Vagina (tissue), 2 donors: Measurements from ENCODE around the gene TSR1. TPM values are rescaled to one million over a fixed set of nuclear protein-coding genes. Genes with fewer than 3 reads are reported as not detected.
A peak's percentile ranks its signal among the peaks of the same experiment; 100 is the strongest.

Source experiments
- DNase-seq, 2 donors: peaks; one replicate each; pipeline ENCODE4 v3.0.0-alpha.2; 2017; ENCODE audit errors: extremely low spot score in 2 of 2
- H3K27ac ChIP-seq: fragments of 200-600 bp; sonication (generic); one replicate; pipeline ENCODE4 v1.5.1; 2019
- H3K27me3 ChIP-seq: fragments of 200-600 bp; sonication (generic); one replicate; pipeline ENCODE4 v1.5.1; 2019
- H3K36me3 ChIP-seq, 2 donors: fragments of 200-600 bp; sonication (generic); one replicate each; pipeline ENCODE4 v1.5.1; 2017 to 2019
- H3K4me1 ChIP-seq: fragments of 200-600 bp; sonication (generic); one replicate; pipeline ENCODE4 v1.5.1; 2019
- H3K4me3 ChIP-seq, 2 donors: fragments of 200-600 bp; sonication (generic); 1 replicate in 1 of 2; 2 replicates in 1 of 2; pipeline ENCODE4 v1.5.1; 2016 to 2019
- H3K9me3 ChIP-seq: fragments of 200-600 bp; sonication (generic); one replicate; pipeline ENCODE4 v1.5.1; 2019
- CTCF ChIP-seq, 3 experiments: fragments of 450-650 bp in 2 of 3; fragments of 200-600 bp in 1 of 3; sonication (generic) in 1 of 3; IDR thresholded peaks; one replicate each; pipeline ENCODE4 v1.5.1; 2017 to 2019; ENCODE audit warnings: antibody characterized with exemption in 3 of 3, mild to moderate bottlenecking in 2 of 3, moderate library complexity in 2 of 3
- POLR2A ChIP-seq, 2 donors: fragments of 450-650 bp; IDR thresholded peaks; one replicate each; pipeline ENCODE4 v1.6.1; 2017; ENCODE audit warnings: antibody characterized with exemption in 2 of 2, mild to moderate bottlenecking in 2 of 2, moderate library complexity in 2 of 2
- POLR2AphosphoS5 ChIP-seq, 2 donors: sonication (generic); formaldehyde crosslinking; IDR thresholded peaks; one replicate each; pipeline ENCODE4 v1.9.0; 2017; ENCODE audit warnings: antibody characterized with exemption in 2 of 2, mild to moderate bottlenecking in 2 of 2, low read depth in 1 of 2; ENCODE audit not compliant: insufficient read depth in 1 of 2
- intact Hi-C: fragments of 100-400 bp; cut with DNase I; formaldehyde crosslinking; loops from one replicate; pipeline ENCODE4 v1.15.1; 2023
- total RNA-seq: library from RNA; depleted of rRNA; stranded (reverse); fragments of >200 nt; gene quantifications from one replicate; pipeline ENCODE4 v1.2.3, GENCODE V29; 2016

The TSR1 gene
- total RNA-seq, 1 donor from 2014 or later = 17.7 TPM

DNA sequence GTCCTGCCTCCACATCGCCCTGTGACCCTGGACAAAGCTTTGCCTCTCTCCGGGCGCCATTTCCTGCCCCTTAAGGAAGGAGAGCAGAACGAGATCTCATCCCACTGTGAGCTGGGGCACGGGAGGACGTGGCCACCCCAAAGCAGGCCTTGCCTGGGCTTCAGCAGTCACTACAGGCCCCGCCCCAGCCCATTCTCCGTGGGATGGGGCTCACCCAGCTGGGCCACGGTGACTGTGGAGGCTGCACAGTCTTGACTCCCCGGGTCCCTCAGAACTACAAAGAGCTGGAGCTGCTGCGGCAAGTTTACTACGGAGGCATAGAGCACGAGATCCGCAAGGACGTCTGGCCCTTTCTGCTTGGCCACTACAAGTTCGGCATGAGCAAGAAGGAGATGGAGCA lies 36.4 kb upstream of the TSR1 start:
- Histone ChIP-seq H3K9me3 (no peaks in the 10 kb centered on the region), H3K27me3 (no peaks in the 10 kb centered on the region), H3K4me1 (no peaks in the 10 kb centered on the region), H3K27ac (no peak overlapping the region), H3K4me3 (no peak overlapping the region), H3K36me3 (peaks cover 0 to 26% of the 10 kb centered on the region in 2 donors)
- intact Hi-C loops = no loop called here
- no peak for TF ChIP-seq CTCF (IDR thresholded peaks at IDR 0.05)
- TF ChIP-seq POLR2AphosphoS5 (IDR thresholded peaks at IDR 0.05; ENCODE audit: insufficient read depth in 1 of 2, low read depth in 1 of 2) = no peak
- TF ChIP-seq POLR2A (IDR thresholded peaks at IDR 0.05) = no peak
- no peak for DNase-seq

DNA sequence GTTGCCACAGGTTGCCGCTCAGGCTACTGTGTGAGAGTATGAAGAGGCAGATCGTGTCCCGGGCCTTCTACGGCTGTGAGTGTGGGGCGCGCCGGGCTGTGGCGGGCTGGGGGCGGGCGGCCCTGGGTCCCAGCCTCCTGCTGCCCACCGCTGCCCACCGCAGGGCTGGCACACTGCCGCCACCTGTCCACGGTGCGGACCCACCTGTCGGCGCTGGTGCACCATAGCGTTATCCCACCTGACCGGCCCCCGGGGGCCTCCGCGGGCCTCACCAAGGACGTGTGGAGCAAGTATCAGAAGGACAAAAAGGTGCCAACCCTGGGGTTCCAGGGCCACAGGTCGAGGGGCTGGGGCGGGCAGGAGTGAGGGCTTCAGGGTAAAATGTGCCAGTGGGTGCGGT lies 35.9 kb upstream of the TSR1 start:
- Histone ChIP-seq H3K4me3 (no peak overlapping the region), H3K36me3 (peaks cover 0 to 24% of the 10 kb centered on the region in 2 donors), H3K27me3 (no peaks in the 10 kb centered on the region), H3K4me1 (no peaks in the 10 kb centered on the region), H3K9me3 (no peaks in the 10 kb centered on the region), H3K27ac (no peak overlapping the region)
- intact Hi-C loops = no loop called here
- TF ChIP-seq CTCF (IDR thresholded peaks at IDR 0.05) (no peak), POLR2A (IDR thresholded peaks at IDR 0.05) (no peak), POLR2AphosphoS5 (IDR thresholded peaks at IDR 0.05; ENCODE audit: insufficient read depth in 1 of 2, low read depth in 1 of 2) (no peak)
- DNase-seq = no peak

DNA sequence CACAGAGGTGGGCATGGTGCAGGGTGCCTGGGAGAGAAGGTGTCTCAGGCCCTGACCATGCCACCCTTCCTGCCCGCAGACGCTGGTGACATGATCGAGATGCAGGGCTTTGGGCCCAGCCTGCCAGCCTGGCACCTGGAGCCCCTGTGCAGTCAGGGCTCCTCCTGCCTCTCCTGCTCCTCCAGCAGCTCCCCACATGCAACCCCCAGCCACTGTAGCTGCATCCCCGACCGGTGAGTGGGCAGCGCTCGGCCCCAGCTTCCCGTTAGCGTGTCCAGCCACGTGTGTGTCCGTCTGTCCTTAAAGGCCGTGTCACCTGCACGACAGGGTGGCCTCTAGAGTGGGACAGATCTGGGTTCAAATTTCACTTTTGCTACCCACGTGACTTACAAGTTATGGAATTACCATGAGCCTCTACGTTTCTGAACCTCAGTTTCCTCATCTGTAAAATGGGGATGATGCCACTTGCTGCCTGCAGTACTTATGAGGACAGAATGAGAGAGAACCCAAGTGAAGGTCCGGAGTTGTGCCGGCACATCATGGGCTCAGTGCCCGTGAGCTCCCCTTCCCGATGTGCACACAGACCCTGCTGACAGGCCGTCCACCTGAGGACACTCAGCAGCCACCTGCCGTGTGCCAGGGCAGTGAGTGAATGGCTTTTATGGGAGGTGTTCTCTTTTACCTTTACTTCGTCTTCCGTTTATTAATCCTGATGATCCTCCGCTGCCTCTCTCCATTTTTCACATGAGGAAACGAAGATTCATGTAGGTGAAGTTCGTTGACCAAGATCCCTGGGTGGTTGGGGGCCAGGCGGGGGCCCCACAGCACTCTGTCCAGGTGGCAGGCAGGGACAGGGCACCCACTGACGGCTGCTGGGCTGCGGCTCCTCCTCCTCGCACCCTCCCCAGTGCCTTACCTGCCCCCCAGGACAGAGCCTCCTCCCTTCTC lies 35.2 kb upstream of the TSR1 start:
- Histone ChIP-seq H3K36me3 (peaks cover 0 to 23% of the 10 kb centered on the region in 2 donors), H3K27me3 (no peaks in the 10 kb centered on the region), H3K4me3 (no peak overlapping the region), H3K9me3 (no peaks in the 10 kb centered on the region), H3K4me1 (no peaks in the 10 kb centered on the region), H3K27ac (no peak overlapping the region)
- intact Hi-C loops = no loop called here
- TF ChIP-seq POLR2AphosphoS5 (IDR thresholded peaks at IDR 0.05; ENCODE audit: insufficient read depth in 1 of 2, low read depth in 1 of 2) = no peak
- TF ChIP-seq POLR2A (IDR thresholded peaks at IDR 0.05) = no peak
- TF ChIP-seq CTCF (IDR thresholded peaks at IDR 0.05) = no peak
- no peak for DNase-seq

- TF ChIP-seq CTCF (IDR thresholded peaks at IDR 0.05) (no peak), POLR2AphosphoS5 (IDR thresholded peaks at IDR 0.05; ENCODE audit: insufficient read depth in 1 of 2, low read depth in 1 of 2) (no peak), POLR2A (IDR thresholded peaks at IDR 0.05) (no peak)
- Histone ChIP-seq H3K27ac (peak overlapping the region; percentile 21), H3K36me3 (peaks cover 0 to 16% of the 10 kb centered on the region in 2 donors)
Observed at GRCh38 chr17:2370211-2370589, 33.9 kb upstream of the TSR1 start.

More at GRCh38 chr17:2370211-2370589, 33.9 kb upstream of the TSR1 start:
- Histone ChIP-seq H3K4me3 (no peak overlapping the region), H3K27me3 (no peaks in the 10 kb centered on the region), H3K9me3 (no peaks in the 10 kb centered on the region), H3K4me1 (no peaks in the 10 kb centered on the region)
- intact Hi-C loops = no loop called here
- no peak for DNase-seq
